ENCODE results near the gene UPK3BL2. TPM values are rescaled to one million over a fixed set of nuclear protein-coding genes. Genes with fewer than 3 reads are reported as not detected.
"Not testable (repeated sequence)": the region's sequence is repeated elsewhere in the genome, so short reads cannot be mapped to it uniquely, and the experiment has no call there.

The UPK3BL2 gene, protein sequence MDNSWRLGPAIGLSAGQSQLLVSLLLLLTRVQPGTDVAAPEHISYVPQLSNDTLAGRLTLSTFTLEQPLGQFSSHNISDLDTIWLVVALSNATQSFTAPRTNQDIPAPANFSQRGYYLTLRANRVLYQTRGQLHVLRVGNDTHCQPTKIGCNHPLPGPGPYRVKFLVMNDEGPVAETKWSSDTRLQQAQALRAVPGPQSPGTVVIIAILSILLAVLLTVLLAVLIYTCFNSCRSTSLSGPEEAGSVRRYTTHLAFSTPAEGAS
- 1 to 10 TPM; 1.2 to 7.3 (median 2.5) TPM for polyA plus RNA-seq (ENCODE audit: low read depth in 6 of 6)

DNA sequence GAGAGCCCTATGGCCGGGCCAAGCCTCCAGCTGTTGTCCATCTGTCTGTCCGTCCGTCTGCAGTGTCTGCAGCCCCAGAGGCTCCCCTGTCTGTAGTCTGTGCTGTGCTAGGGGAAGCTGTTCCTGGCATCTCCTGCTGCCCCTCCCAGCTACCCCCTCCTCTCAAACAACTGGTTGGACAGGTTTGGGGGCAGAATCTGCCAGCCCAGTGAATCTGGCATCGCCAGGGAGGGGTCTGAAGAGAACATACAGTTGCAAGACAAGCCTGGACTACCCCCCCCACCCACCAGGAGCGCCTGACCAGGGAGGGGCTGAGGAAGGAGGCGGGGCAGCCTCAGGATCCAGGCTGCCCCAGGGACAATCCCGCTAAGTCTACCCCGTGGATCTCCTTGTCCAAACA, at the start of gene UPK3BL2:
Gene UPK3BL2, minus strand, starts transcription at position 101 of the 400 bp plus-strand sequence. Its CDS starts 60 bp downstream, at position 41.
- H3K27ac Mint-ChIP-seq; DNase-seq; H3K9me3 Mint-ChIP-seq; H3K4me3 Mint-ChIP-seq; H3K27me3 Mint-ChIP-seq; H3K4me1 Mint-ChIP-seq; H3K36me3 Mint-ChIP-seq; ATAC-seq (ENCODE audit: low read depth in 2 of 2): not testable (repeated sequence)

DNA sequence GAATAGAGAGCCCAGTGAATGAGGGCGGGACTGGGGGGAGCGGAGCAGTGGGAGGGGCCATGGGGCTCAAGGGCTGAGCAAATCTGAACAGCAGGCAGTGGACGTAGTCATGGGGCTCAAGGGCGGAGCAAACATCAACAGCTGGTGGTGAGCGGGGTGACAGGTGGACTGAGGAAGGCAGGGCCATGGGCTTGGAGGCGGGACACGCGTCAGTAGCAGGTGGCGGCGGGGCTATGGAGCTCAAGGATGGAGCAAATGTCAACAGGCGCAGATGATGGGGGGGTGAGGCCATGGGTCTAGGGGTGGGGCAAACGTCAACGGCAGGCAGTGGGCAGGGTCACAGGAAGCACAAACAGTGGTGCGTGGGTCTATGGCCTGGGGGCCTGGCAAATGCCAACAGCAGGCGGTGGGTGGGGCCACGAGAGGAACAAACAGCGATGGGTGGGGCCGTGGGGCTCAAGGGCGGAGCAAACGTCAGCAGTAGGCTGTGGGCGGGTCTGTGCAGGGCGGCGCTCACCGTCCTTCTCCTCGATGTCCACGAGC, 49.1 kb upstream of the UPK3BL2 start:
- DNase-seq (peak; percentile 57), ATAC-seq (ENCODE audit: low read depth in 2 of 2) (peak; percentile 72 to 73)
- not testable (repeated sequence) for H3K27ac Mint-ChIP-seq, H3K4me3 Mint-ChIP-seq, H3K36me3 Mint-ChIP-seq, H3K27me3 Mint-ChIP-seq, H3K9me3 Mint-ChIP-seq, H3K4me1 Mint-ChIP-seq

DNA sequence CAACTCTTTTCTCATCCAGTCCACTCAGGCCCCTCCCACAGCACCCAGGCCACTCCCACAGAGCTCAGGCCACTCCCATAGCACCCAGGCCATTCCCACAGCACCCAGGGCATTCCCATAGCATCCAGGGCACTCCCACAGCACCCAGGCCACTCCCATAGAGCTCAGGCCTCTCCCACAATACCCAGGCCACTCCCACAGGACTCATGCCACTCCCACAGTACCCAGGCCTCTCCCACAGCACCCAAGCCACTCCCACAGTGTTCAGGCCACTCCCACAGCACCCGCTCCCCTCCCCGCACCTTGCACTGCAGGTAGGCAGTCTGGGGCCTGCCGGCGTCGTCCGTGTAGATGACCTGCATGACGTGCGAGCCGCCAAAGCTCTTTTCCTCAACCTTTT, 46.4 kb upstream of the UPK3BL2 start:
- H3K4me3 Mint-ChIP-seq, H3K4me1 Mint-ChIP-seq, DNase-seq, H3K27ac Mint-ChIP-seq, H3K9me3 Mint-ChIP-seq, H3K36me3 Mint-ChIP-seq, H3K27me3 Mint-ChIP-seq: not testable (repeated sequence)
- peak; percentile 14 to 15 for ATAC-seq (ENCODE audit: low read depth in 2 of 2)

DNA sequence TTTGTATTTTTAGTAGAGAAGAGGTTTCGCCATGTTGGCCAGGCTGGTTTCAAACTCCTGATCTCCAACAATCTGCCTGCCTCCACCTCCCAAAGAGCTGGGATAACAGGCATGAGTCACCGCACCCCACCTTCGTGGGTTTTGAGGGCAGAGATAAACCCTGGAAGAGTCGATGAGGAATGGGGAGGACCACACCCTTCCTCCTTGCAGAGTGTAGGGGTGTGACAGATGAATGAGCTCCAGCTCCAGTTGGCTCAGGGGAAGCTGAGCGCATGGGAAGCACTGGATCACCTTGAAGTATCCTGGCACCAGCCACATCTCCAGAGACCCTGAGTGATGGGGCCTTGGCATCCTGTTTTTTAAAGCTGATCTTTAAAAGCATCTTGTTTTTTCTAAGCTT, 40.0 kb upstream of the UPK3BL2 start:
- not testable (repeated sequence) for H3K27ac Mint-ChIP-seq; H3K27me3 Mint-ChIP-seq; H3K9me3 Mint-ChIP-seq; ATAC-seq (ENCODE audit: low read depth in 2 of 2); H3K4me3 Mint-ChIP-seq; DNase-seq; H3K36me3 Mint-ChIP-seq; H3K4me1 Mint-ChIP-seq

DNA sequence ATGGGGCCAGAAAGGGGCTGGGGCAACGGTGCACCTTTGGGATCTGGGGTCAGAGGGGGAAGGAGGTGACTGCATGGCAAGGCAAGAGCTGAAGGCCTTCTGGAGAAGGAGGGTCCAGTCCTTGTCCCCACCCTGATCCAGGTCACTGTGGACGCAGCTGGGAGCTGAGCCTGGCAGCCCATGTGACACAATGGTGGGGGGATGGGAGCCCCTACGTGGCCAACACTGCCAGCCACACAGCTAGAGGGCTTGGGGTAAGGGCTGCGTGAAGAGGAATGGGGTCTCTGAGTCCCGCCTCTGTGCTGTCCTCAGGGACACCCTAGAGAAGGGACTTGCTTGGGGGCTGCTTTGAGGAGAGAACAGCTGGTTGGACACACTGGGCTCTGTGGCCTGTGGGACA, 38.2 kb upstream of the UPK3BL2 start:
- not testable (repeated sequence) for ATAC-seq (ENCODE audit: low read depth in 2 of 2); H3K36me3 Mint-ChIP-seq; H3K4me1 Mint-ChIP-seq; H3K27me3 Mint-ChIP-seq; H3K27ac Mint-ChIP-seq; H3K9me3 Mint-ChIP-seq; H3K4me3 Mint-ChIP-seq; DNase-seq

DNA sequence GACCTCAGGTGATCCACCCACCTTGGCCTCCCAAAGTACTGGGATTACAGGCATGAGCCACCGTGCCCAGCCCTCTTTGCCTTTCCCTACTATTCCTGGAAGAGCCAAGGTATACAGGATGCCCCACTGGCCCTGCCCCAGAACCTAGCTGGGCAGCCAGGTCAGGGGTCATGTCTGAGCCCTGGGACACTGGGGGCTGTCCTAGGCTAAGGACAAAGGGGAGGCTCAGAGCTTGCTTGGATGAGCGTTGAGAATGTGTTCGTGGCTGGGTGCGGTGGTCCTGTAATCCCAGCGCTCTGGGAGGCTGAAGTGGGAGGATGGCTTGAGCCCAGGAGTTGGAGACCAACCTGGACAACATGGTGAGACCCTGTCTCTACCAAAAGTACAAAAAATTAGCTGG, 35.0 kb upstream of the UPK3BL2 start:
- H3K27me3 Mint-ChIP-seq; H3K4me3 Mint-ChIP-seq; H3K4me1 Mint-ChIP-seq; H3K9me3 Mint-ChIP-seq; DNase-seq; H3K27ac Mint-ChIP-seq; ATAC-seq (ENCODE audit: low read depth in 2 of 2); H3K36me3 Mint-ChIP-seq: not testable (repeated sequence)

DNA sequence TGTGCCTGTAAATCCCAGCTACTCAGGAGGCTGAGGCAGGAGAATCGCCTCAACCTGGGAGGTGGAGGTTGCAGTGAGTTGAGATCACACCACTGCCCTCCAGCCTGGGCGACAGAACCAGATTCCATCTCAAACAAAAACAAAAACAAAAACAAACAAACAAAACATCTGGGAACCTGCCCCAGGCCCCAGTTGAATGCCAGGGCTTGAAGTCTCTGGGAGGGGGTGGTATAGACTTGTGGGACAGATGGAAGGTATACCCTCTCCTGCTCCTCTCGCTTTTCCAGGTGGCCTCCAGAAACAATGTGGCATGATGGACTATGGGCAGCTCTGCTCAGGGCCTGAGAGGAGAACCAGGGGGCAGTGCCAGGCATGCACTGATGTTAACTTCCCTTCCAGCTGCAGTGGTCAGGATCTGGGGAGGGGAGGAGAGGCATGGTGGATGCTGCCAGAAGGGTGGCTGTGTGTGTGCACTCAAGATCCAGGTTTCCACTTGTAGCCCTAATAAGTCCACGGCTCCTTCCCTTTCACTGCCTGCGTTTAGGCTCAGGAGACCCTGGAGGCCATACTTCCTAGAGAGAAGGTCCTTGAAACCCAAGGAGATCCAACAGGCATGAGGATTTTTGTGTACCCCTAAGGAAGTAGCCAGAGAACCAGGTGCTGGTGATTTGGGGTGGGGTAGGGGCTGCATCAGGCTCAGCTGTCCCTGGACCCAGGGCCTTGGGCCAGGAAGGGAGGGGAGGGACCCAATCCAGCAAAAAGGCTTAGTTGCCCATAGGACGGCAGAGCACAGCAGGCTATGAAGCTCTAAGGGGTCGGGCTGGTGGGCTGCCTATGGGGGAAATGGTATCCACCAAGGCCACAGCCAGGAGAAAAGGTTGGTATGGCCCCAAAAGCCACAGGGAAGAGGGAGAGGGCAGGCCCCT, 34.1 kb upstream of the UPK3BL2 start:
- not testable (repeated sequence) for ATAC-seq (ENCODE audit: low read depth in 2 of 2); DNase-seq; H3K36me3 Mint-ChIP-seq; H3K4me1 Mint-ChIP-seq; H3K4me3 Mint-ChIP-seq; H3K27me3 Mint-ChIP-seq; H3K9me3 Mint-ChIP-seq
- peak overlapping the region in 1 of 6 donors; percentile 12 for H3K27ac Mint-ChIP-seq

DNA sequence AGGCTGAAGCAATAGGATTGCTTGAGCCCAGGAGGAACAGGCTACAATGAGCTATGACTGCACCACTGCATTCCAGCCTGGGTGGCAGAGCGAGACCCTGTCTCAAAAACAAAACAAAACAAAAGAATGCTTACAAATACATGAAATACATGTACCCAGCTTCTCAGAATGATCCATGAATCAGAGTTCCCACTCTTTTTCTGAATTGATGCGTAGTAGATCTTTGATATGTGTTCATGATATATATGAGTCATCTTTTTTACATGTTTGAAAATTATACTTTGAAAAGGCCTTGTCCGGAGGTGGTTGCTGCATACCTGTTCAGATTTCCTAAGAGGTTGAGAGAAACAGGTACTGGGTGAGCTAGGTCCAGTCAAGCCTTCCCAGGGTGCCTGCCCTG, 32.9 kb upstream of the UPK3BL2 start:
- not testable (repeated sequence) for H3K4me1 Mint-ChIP-seq; DNase-seq; H3K4me3 Mint-ChIP-seq; H3K36me3 Mint-ChIP-seq; ATAC-seq (ENCODE audit: low read depth in 2 of 2); H3K27me3 Mint-ChIP-seq; H3K9me3 Mint-ChIP-seq; H3K27ac Mint-ChIP-seq

DNA sequence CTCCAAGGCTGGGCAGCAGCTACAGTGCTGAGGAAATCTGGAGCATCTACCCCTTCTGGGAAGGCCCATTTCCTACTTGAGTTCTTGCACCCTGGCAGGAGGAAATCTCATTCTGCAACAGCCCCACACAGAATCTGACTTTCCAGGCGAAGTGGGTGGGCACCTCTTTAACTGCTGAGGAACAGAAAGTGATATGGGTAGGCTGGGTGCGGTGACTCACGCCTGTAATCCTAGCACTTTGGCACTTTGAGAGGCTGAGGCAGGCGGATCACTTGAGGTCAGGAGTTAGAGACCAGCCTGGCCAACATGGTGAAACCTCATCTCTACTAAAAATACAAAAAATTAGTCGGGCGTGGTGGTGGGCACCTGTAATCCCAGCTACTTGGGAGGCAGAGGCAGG, 31.1 kb upstream of the UPK3BL2 start:
- not testable (repeated sequence) for H3K9me3 Mint-ChIP-seq; H3K27me3 Mint-ChIP-seq; ATAC-seq (ENCODE audit: low read depth in 2 of 2); DNase-seq; H3K4me1 Mint-ChIP-seq; H3K27ac Mint-ChIP-seq; H3K36me3 Mint-ChIP-seq; H3K4me3 Mint-ChIP-seq

DNA sequence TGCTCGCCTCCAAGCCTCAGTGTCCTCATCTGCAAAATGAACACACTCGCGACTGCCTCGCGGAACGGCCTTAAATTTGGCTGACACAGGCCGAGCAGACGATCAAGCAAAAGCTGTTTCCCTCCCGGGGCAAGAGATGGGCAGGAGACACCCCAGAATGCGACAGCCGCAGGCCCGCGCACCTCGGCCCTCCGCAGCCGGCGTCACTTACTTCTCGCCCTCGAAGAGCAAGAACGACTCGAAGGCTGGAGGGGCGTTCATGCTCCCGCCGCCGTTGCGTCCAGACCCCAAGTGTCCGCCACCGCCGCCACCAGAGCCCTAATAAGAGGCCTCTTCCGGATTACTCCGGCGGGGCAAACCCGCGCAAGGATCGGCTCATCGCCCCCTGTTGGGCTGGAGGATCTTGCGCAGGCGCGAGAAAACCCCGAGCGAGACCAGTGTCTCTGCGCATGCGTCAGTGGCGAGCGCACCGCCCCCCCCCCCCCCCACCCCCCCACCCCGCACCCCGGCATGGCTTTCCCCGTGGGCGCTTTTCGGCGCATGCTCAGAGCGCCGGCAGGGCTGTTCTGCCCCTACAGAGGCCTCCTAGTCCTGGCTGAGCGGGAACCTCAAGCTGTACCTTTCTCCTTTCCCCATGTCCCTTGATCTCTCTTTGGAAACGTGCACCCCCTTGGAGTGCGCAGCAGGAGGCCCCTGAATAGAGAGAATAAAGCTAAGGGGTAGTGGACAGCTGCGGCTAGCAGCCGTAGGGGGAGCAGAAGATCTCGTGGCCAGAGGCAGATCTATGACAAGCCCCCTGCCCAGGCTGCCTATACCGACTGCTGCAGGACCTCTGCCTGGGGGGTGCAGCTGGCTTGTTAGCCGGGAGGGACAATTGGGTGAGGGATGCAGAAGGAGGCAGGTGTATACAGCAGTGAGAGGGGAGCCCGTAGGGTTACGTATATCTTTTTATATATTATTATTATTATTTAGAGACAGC, 29.1 kb upstream of the UPK3BL2 start, which contains the start of gene POLR2J3:
Gene POLR2J3, minus strand, starts transcription at position 323 of the 979 bp plus-strand sequence. Its CDS starts 62 bp downstream, at position 261.
- H3K4me1 Mint-ChIP-seq, H3K27me3 Mint-ChIP-seq, H3K36me3 Mint-ChIP-seq, H3K9me3 Mint-ChIP-seq: not testable (repeated sequence)
- H3K27ac Mint-ChIP-seq = peak within 1 kb of the TSS; percentile 63 to 92 (median 86)
- H3K4me3 Mint-ChIP-seq = peak within 1 kb of the TSS; percentile 80 to 96 (median 90)
- DNase-seq (peak; percentile 100), ATAC-seq (ENCODE audit: low read depth in 2 of 2) (peak; percentile 90 to 91)

DNA sequence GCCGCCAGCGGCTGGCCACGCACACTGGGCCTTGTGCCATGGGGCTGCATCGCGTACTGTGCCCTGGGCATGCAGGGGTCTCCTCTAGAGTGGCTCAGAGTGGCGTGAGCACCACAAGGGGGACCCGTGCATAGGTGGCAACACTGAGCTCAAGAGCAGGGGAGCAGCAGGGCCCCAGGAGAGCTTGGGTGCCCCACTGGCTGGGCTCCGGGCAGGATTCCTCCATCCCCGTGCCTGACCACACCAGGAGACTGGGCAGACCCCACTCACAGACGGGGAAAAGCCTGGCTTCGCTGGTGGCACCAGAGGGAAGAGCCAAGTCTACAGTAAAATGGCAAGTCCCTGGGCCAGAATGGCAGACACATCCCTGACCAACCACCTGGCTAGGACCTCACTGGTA, 25.1 kb upstream of the UPK3BL2 start:
- H3K36me3 Mint-ChIP-seq; H3K4me3 Mint-ChIP-seq; H3K9me3 Mint-ChIP-seq; H3K27me3 Mint-ChIP-seq; H3K27ac Mint-ChIP-seq; ATAC-seq (ENCODE audit: low read depth in 2 of 2); DNase-seq; H3K4me1 Mint-ChIP-seq: not testable (repeated sequence)

DNA sequence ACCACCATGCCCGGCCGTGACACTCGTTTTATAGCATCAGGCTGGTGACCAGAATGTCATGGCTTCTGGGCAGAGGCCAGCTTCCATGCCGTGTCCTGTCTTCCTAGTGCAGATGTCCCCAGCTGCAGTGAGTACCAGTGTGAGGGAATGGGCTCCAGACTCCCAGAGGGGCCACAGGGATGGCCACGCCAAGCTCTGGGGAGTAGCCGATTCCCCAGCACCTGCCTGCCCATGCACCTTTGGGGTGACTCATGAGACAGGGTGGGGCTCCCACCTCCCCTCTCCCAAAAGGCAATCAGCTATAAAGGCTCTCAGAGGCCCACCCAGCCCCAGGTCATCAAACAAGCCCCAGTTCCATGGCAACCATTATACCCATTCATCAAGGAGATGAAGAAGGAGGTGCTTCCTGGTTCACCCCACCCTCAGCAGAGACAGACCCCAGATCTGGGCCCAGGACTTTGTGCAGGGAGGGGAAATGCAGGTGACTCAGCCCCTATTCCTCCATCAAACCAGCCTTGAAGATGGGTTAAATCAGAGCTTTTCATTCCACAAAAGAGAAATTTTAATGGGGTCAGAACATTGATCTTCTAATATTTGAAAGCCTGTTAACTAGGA, 7.4 kb upstream of the UPK3BL2 start, which contains the start of gene SPDYE2:
Gene SPDYE2, plus strand, starts transcription at position 419 of the 615 bp plus-strand sequence. CDS start 2,030 bp downstream, outside the sequence.
- not testable (repeated sequence) for H3K4me3 Mint-ChIP-seq; H3K27ac Mint-ChIP-seq; H3K4me1 Mint-ChIP-seq; H3K9me3 Mint-ChIP-seq; DNase-seq; H3K36me3 Mint-ChIP-seq; ATAC-seq (ENCODE audit: low read depth in 2 of 2); H3K27me3 Mint-ChIP-seq
